GM18858 (cell line): ENCODE results near the gene PHLDA3.

Experiments
- ATAC-seq: cut with Tn5 transposase; IDR thresholded peaks from one replicate; pipeline ENCODE4 v1.9.1; 2021; ENCODE audit not compliant: unreplicated experiment

Gene PHLDA3

GRCh38 chr1:201468844-201469644 is at the start of gene PHLDA3:
Gene PHLDA3 (minus strand): TSS chr1:201469188. CDS start chr1:201468786, 402 bp downstream.
- peak; percentile 75 for ATAC-seq

- ATAC-seq: no peak
Observed at GRCh38 chr1:201518071-201518470, 49.1 kb upstream of the PHLDA3 start.

GRCh38 chr1:201517631-201518030 is 48.6 kb upstream of the PHLDA3 start:
- no peak for ATAC-seq

- no peak for ATAC-seq
Observed at GRCh38 chr1:201516511-201517127, 47.6 kb upstream of the PHLDA3 start.

- ATAC-seq: no peak
Observed at GRCh38 chr1:201515895-201516294, 46.9 kb upstream of the PHLDA3 start.

GRCh38 chr1:201515062-201515750 is 46.2 kb upstream of the PHLDA3 start:
- no peak for ATAC-seq

- no peak for ATAC-seq
Observed at GRCh38 chr1:201514466-201514865, 45.5 kb upstream of the PHLDA3 start.

GRCh38 chr1:201513498-201514243 is 44.7 kb upstream of the PHLDA3 start:
- no peak for ATAC-seq

GRCh38 chr1:201511941-201512539 is 43.1 kb upstream of the PHLDA3 start:
- ATAC-seq: no peak

- ATAC-seq: no peak
Observed at GRCh38 chr1:201511396-201511940, 42.5 kb upstream of the PHLDA3 start.

- no peak for ATAC-seq
Observed at GRCh38 chr1:201510734-201511133, 41.7 kb upstream of the PHLDA3 start.

GRCh38 chr1:201509601-201510374 is 40.8 kb upstream of the PHLDA3 start:
- ATAC-seq: no peak

- no peak for ATAC-seq
Observed at GRCh38 chr1:201508809-201509208, 39.8 kb upstream of the PHLDA3 start.

- no peak for ATAC-seq
Observed at GRCh38 chr1:201507360-201507675, 38.3 kb upstream of the PHLDA3 start.

GRCh38 chr1:201506557-201507359 is 37.8 kb upstream of the PHLDA3 start, which contains the start of gene CSRP1:
Gene CSRP1 (minus strand): TSS chr1:201507123. CDS start chr1:201496303, 10,820 bp downstream.
- ATAC-seq: peak; percentile 87

- no peak for ATAC-seq
Observed at GRCh38 chr1:201506092-201506491, 37.1 kb upstream of the PHLDA3 start.

- ATAC-seq: no peak
Observed at GRCh38 chr1:201505503-201505890, 36.5 kb upstream of the PHLDA3 start.

GRCh38 chr1:201504799-201505502 is 36.0 kb upstream of the PHLDA3 start:
- no peak for ATAC-seq
